Smooth muscle cell (in vitro differentiated cells): ENCODE results near the gene MAP1LC3B2. TPM values are rescaled to one million over a fixed set of nuclear protein-coding genes. Genes with fewer than 3 reads are reported as not detected.

Experiments used
- DNase-seq: peaks from one replicate; lab custom pipeline; 2025; ENCODE audit not compliant: unreplicated experiment; lab: John Stamatoyannopoulos, UW
- H2AFZ ChIP-seq: fragments of 200-600 bp; sonication (generic); 2 replicates; pipeline ENCODE4 v1.6.0; 2016; ENCODE audit warnings: antibody characterized with exemption, low read depth, mild to moderate bottlenecking
- H3F3A ChIP-seq: fragments of 200-600 bp; sonication (generic); 2 replicates; pipeline ENCODE4 v1.6.0; 2017; ENCODE audit warnings: antibody characterized with exemption, low read depth
- H3K27ac ChIP-seq: fragments of 200-600 bp; sonication (generic); 2 replicates; pipeline ENCODE4 v1.5.1; 2016; ENCODE audit warnings: low read depth, mild to moderate bottlenecking
- H3K27me3 ChIP-seq: fragments of 200-600 bp; sonication (generic); 2 replicates; pipeline ENCODE4 v1.6.1; 2016; ENCODE audit warnings: low read depth, mild to moderate bottlenecking
- H3K36me3 ChIP-seq: fragments of 200-600 bp; sonication (generic); 2 replicates; pipeline ENCODE4 v1.5.1; 2016; ENCODE audit warnings: low read depth
- H3K4me1 ChIP-seq: fragments of 200-600 bp; sonication (generic); 2 replicates; pipeline ENCODE4 v1.5.1; 2016; ENCODE audit warnings: low read depth
- H3K4me2 ChIP-seq: fragments of 200-600 bp; sonication (generic); 2 replicates; pipeline ENCODE4 v1.6.0; 2016; ENCODE audit warnings: mild to moderate bottlenecking
- H3K4me3 ChIP-seq: fragments of 200-600 bp; sonication (generic); 2 replicates; pipeline ENCODE4 v1.5.1; 2016; ENCODE audit warnings: mild to moderate bottlenecking
- H3K79me2 ChIP-seq: fragments of 200-600 bp; sonication (generic); 2 replicates; pipeline ENCODE4 v1.6.0; 2016; ENCODE audit warnings: low read depth, mild to moderate bottlenecking
- H3K9ac ChIP-seq: fragments of 200-600 bp; sonication (generic); 2 replicates; pipeline ENCODE4 v1.6.0; 2016; ENCODE audit warnings: low read depth
- H3K9me3 ChIP-seq: fragments of 200-600 bp; sonication (generic); replicated peaks from 2 replicates; pipeline ENCODE4 v1.5.1; 2016; ENCODE audit warnings: low read depth
- H4K20me1 ChIP-seq: fragments of 200-600 bp; sonication (generic); 2 replicates; pipeline ENCODE4 v1.6.0; 2016; ENCODE audit warnings: low read depth
- WGBS: methylation state at CpG from one replicate; pipeline ENCODE4 v1.1.7; 2016; ENCODE audit warnings: low lambda C conversion rate; 5-methylcytosine and 5-hydroxymethylcytosine counted together
- polyA plus RNA-seq: library from polyadenylated mRNA; unstranded; fragments of >200 nt; fragmentation: Nextera tagmentation; extraction: Ambion mirVana; gene quantifications from 2 replicates; pipeline ENCODE4 v1.2.1, GENCODE V29; 2016
- total RNA-seq: library from RNA; depleted of rRNA; stranded (reverse); fragments of >200 nt; gene quantifications from 2 replicates; pipeline ENCODE4 v1.2.3, GENCODE V29; 2014
- TF ChIP-seq, protein P1 (sequence below): fragments of 200-600 bp; sonication (generic); IDR thresholded peaks from 2 replicates; pipeline ENCODE4 v1.5.1; 2017; ENCODE audit warnings: borderline replicate concordance, mild to moderate bottlenecking, antibody characterized with exemption; ENCODE audit not compliant: insufficient read depth, poor library complexity, severe bottlenecking

MAP1LC3B2 gene
- total and polyA plus RNA-seq, 2 experiments from 2014 or later = 0.31 to 4.2 TPM

DNA sequence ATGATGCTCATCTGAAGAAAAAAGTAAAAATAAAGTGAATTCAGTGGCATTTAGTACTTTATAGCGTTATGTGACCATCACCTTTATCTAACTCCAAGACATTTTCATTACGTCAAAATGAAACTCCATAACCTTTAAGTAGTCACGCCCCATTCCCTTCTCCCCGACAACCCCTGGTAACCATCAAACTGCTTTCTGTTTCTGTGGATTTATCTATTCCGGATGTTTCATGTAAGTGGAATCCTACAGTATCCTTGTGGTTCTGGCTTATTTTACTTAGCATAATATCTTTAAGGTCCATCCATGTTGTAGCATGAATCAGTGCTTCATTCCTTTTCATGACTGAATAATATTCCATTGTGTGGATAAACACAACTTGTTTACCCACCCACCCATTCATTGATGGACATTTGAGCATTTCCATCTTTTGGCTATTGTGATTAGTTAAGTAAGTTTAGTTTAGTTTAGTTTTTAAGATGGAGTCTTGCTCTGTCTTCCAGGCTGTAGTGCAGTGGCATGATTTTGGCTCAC is 18.5 kb upstream of the MAP1LC3B2 start:
- WGBS = 76% methylated on average over 5 of the region's 5 CpGs
- no peak for DNase-seq
- H3K4me2 ChIP-seq = peak overlapping the region; percentile 29
- TF ChIP-seq, protein P1, sequence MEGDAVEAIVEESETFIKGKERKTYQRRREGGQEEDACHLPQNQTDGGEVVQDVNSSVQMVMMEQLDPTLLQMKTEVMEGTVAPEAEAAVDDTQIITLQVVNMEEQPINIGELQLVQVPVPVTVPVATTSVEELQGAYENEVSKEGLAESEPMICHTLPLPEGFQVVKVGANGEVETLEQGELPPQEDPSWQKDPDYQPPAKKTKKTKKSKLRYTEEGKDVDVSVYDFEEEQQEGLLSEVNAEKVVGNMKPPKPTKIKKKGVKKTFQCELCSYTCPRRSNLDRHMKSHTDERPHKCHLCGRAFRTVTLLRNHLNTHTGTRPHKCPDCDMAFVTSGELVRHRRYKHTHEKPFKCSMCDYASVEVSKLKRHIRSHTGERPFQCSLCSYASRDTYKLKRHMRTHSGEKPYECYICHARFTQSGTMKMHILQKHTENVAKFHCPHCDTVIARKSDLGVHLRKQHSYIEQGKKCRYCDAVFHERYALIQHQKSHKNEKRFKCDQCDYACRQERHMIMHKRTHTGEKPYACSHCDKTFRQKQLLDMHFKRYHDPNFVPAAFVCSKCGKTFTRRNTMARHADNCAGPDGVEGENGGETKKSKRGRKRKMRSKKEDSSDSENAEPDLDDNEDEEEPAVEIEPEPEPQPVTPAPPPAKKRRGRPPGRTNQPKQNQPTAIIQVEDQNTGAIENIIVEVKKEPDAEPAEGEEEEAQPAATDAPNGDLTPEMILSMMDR = no peak
- no peaks in the 10 kb centered on the region for H3K36me3 ChIP-seq
- no peak overlapping the region for H3K4me3 ChIP-seq
- H3F3A ChIP-seq = peaks cover 10% of the 10 kb centered on the region
- H3K4me1 ChIP-seq = peaks cover 15% of the 10 kb centered on the region
- H3K27me3 ChIP-seq = no peaks in the 10 kb centered on the region
- H4K20me1 ChIP-seq = no peaks in the 10 kb centered on the region
- H3K79me2 ChIP-seq = no peaks in the 10 kb centered on the region
- no peak overlapping the region for H3K27ac ChIP-seq
- no peak overlapping the region for H3K9ac ChIP-seq
- no peaks in the 10 kb centered on the region for H3K9me3 ChIP-seq
- no peak overlapping the region for H2AFZ ChIP-seq

DNA sequence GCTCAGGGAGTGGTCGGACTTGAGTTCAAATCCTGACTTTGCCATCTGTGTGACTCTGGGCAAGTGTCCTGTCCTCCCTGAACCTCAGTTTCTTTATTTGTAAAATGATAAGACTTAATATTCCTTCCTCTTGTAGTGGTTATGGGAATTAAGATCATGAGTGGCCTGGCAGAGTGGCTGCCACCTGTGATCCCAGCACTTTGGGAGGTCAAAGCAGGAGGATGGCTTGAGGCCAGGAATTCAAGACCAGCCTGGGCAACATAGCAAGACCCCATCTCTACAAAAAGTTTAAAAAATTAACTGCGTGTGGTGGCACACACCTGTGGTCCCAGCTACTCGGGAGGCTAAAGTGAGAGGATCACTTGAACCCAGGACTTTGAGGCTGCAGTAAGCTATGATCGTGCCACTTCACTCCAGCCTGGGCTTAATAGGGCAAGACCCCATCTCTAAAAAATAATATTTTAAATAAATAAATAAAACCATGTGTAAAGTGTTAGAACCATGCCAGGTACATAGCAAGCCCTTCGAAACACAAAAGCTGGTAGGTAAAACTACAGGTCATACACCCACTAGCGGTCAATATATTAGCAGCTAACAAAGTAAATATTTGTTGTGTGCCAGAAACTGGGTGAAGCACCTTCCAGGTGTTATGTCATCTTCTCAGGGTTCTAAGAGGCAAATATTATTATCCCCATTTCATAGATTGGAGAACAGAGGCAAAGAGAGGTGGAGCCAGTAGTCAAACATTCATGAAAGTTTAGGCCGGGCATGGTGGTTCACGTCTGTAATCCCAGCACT is 17.4 kb upstream of the MAP1LC3B2 start:
- Histone ChIP-seq H3K9ac (no peak overlapping the region), H3K9me3 (no peaks in the 10 kb centered on the region), H4K20me1 (no peaks in the 10 kb centered on the region), H3K27me3 (no peaks in the 10 kb centered on the region), H3K36me3 (no peaks in the 10 kb centered on the region), H3K4me2 (no peak overlapping the region), H2AFZ (peak overlapping the region; percentile 1), H3K4me3 (no peak overlapping the region), H3K27ac (no peak overlapping the region), H3K79me2 (no peaks in the 10 kb centered on the region), H3F3A (peaks cover 10% of the 10 kb centered on the region), H3K4me1 (peaks cover 15% of the 10 kb centered on the region)
- no peak for DNase-seq
- TF ChIP-seq, protein P1 = no peak
- 96% methylated on average over 8 of the region's 8 CpGs for WGBS

DNA sequence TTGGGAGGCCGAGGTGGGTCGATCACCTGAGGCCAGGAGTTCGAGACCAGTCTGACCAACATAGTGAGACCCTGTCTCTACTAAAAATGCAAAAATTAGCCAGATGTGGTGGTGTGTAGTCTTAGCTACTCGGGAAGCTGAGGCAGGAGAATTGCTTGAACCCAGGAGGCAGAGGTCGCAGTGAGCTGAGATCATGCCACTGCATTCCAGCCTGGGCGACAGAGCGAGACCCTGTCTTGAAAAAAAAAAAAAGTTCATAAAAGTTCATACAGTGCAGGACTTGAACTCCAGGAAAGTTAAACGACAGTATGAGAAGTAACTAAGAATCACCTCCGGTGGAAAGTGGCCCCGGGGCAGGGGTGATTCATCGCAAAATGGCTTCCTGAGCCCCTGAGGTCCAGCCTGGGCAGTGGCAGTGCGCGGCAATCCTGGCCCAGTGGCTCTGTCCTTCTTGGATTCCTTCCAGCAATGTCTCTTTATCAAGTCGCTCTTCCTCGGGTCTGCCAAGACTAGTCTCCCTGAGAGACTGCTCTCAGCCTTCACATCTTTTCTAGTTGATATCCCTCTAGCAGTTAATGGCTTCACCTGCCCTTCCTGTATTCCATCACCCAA is 16.7 kb upstream of the MAP1LC3B2 start:
- DNase-seq = no peak
- Histone ChIP-seq H3K79me2 (no peaks in the 10 kb centered on the region), H3K4me3 (no peak overlapping the region), H3K27ac (no peak overlapping the region), H3K4me1 (peaks cover 15% of the 10 kb centered on the region), H3K9me3 (no peaks in the 10 kb centered on the region), H4K20me1 (no peaks in the 10 kb centered on the region), H2AFZ (peak overlapping the region; percentile 1), H3K9ac (no peak overlapping the region), H3K27me3 (no peaks in the 10 kb centered on the region), H3K4me2 (no peak overlapping the region), H3F3A (peaks cover 10% of the 10 kb centered on the region), H3K36me3 (no peaks in the 10 kb centered on the region)
- 71% methylated on average over 15 of the region's 15 CpGs for WGBS
- TF ChIP-seq, protein P1 = no peak
